HUDEP-2 (cell line): ENCODE measurements around the gene CEP192.
"Not testable (repeated sequence)": the region's sequence is repeated elsewhere in the genome, so short reads cannot be mapped to it uniquely, and the experiment has no call there.

Source experiments
- DNase-seq, 76 experiments: peaks; one replicate each; lab custom pipeline; 2025; ENCODE audit not compliant: unreplicated experiment in 76 of 76; lab: John Stamatoyannopoulos, UW

Gene CEP192

DNA sequence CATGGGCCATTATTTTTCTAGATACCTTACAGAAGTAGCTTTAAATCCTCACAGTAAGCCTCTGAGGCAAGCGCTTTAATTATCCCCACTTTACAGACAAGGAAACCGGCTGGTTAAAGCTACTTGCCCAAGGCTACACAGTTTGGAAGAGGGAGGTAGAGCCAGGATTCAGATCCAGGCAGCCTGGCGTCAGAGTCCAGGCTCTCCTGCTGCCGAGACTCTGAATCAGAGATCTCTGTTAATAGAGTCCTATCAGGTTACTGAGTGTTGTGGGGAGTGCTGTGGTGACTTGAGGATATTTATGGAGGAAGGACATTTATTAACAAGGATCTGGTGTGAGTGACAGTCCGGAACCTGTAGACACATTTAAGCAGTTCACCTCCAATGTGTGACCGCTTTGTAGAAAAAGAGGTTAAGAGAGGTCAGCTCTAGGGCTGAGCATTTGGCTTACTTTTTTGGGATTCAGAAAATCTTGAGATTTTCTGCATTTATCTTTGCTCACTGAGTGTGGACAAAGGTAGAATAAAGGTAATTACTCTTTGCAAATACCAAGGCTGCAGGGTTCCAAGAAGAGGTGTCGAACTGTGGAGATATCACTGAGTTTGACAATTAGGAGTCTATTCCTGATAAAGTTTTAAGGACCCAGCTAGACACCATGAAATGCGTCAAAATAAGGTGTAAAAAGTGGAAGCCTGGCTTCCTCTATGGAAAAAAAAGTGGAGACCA, 1.6 kb upstream of the CEP192 start:
- DNase-seq: no peak

- DNase-seq: no peak
These were observed 1.1 kb upstream of the CEP192 start for GRCh38 chr18:12990123-12990475.

DNA sequence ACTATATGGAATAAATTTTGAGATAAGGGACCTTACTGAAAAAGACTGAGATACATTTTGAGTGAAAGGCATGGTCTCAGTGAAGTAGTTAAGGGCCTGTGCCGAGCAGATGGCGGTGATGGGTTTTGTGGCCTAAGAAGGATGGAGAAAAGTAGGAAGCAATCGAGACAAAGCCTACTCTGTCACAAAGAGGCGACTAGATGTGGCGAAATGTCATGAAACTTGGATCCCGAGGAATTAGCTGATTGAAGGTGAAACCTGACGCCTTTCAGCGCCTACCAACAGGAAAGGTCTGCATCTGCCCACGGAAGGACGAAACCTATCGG, 558 bp upstream of the CEP192 start:
- DNase-seq: peak in 3 of 76 experiments; percentile 8 to 33 (median 26)

DNA sequence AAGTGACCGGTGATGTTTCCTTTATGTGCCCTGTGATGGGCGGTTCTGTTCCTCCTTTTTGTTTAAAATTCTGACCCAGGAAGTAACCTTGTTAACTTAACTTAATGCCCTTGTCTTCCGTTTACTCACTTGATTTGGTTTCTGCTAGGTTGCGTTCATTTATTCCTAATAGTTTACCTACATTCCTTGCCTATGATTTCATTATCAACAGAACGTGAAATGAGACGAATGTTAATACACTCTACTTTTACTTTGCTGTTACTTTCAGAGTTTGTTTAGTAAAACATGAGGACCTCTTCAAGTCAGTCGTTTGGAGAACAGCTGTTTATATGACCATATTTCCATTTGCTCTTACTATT, 638 bp downstream of the CEP192 start:
- DNase-seq: no peak

DNA sequence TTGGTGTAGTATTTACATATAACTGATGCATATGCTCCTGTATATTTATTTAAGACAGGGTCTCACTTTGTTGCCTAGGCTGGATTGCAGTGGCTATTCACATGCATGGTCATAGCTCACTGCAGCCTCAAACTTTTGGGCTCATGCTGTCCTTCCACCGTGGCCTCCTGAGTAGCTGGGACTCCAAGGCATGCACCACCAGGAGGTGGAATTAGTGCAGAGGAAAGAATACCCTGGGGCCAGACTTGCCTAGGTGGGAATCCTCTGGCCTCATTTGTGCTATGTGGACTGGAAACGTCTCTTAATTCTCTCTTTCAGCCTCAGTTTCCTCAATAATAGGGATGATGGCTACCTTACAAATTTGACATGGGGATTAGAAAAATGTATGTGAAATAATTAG, 2.3 kb downstream of the CEP192 start:
- no peak for DNase-seq

DNA sequence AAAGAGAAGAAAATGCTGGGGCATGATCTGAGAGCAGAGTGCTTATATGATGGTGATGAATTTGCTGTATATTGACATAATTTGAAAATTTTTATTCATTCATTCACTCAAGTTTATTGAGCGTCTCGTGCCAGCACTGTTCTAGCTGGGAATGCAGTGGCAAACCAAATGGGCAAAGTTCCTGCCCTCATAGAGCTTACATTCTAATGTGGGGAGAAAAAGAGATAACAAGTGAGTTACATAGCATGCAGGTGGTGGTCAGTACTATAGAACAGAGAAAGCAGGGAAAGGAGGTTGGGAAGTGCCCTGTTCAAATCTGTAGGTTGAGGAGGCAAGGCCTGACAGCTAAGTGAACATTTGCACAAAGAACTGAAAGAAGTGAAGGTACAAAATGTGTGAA, 4.3 kb downstream of the CEP192 start:
- no peak for DNase-seq

DNA sequence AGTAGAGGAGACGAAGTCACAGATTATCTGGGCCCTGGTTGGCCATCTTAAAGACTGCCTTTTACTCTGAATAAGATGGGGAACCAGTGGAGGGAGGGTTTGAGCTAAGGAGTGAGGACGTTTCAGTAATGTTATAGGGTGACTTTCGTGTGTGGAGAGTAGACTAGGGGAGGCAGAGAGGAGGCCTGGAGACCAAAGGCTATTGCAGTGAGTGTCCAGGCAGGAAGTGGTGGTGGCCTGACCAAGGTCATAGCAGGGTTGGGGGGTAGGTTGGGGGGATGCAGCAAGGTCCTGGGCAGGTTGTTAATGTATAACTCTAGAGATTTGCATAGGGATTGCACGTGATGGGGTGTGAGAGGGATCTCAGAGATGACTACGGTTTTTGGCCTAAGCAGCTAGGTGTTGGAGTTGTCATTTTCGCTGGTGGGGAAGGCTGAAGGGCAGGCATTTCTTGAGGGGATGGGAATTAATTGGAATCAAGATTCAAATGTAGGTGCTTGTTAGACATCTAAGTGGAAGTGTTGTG, 4.9 kb downstream of the CEP192 start:
- DNase-seq: no peak

DNA sequence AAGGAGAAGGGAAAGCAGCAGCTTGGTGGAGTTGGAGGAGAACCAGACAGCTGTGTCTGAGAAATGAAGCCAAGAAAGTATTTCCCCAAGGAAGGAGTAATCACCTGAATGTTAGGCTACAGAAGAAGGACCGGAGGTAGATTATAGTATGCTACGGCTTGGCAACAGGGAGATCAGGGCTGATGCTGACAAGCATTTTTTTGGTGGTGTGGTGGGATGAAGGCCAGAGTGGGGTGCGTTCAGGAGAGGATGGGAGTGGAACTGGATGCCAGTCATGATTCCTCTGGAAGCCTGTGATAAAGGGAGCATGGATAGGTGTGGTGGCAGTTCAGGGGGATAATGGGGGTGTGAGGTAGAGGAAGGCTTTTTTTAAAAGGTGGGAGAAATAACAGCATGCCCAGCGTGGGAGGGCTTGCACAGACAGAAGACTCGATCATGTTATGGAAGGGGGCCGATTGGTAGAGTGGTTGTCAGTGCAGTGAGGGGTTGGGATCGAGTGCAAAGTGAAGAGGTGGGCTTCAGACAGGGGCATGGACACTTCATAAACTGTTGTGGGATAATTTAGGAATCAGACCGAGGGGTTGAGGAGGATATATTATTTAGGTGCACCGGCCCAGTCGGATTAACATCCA, 5.6 kb downstream of the CEP192 start:
- DNase-seq: no peak

DNA sequence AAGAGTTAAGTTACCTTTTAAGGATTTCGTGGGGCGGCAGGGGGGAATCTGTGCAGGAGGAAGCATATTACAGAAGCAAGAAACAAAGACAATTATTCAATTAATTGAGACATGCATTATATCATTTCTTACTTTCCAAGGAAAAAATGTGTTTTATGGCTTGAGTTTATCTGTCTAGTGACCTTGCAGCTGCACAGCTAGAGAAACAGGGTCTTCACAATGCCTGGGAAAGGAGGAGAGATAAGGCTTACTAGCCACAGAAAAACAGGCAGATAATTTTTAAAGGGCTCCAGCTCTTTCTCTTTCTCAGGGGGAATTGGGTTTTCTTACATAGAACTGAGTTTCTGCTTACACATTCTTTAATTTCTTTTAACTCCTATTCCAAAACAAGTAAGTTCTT, 6.2 kb downstream of the CEP192 start:
- not testable (repeated sequence) for DNase-seq

DNA sequence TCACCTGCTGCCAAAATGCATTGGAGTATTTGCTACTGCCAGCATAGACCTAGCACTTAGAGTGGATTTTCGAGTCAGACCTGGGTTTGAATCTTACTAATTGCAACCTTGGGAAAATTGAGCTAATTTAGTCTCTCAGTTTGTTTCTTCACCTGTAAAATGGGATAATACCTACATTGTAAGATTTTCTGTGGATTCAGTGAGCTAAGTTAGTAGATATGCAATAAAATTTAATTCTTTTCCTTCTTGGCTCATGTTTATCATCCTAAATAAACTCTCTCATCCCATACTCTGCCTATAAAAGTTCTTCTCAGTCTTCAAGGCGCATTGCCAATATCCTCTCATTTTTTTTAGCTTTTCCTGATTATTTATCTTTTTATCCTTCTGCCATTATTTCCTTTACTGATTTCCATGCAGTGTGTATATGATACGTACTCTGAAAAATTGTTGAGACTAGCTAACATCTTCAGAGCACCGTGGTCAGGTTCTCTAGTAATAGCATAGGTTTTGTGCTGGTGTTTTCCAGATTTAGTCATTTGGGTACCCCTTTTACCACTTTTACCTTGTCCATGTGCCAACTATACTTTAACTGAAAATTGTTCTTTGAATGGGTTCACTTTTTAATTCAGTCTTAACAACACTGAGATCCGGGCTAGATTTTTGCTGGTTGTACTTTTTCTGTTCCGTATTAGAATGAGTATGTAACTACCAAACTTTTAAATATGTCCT, 7.3 kb downstream of the CEP192 start:
- DNase-seq: no peak

DNA sequence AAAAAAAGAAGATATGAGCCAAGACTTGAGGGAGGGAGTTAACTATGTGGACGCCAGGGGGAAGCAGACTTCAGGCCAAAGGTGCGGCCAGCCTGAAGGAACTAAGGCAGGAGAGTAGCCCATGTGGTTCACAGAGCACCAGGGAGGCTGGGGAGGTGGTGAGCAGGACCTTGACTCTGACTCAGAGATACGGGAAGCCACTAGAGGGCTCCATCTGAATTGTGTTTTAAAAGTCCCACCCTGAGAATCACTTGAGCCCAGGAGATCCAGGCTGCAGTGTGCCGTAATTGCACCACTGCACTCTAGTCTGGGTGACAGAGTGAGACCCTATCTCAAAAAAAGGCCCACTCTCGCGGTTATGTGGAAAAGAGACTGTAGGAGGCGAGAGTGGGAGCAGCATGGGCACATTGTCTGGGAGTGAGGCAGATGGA, 12.3 kb downstream of the CEP192 start:
- peak in 68 of 76 experiments; percentile 1 to 88 (median 46) for DNase-seq

DNA sequence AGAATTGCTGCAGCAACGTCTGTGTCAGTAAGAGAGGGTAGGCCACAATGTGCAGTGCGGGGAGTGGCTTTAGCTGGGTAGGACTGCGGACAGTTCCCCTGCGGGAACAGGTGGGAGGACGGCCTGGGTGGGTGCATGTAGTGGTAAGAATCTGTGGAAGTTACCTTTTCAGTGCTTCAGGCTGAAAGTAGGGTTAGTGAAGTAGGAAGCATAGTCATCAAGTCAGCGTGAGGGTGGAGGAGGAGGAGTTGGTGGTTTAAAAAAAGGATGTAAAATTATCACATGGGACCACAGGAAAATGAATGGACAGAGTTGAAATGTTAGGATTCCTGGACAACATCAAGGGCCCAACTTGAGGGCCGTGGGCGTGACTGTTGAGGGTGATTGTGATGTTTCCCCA, 13.2 kb downstream of the CEP192 start:
- no peak for DNase-seq

GRCh38 chr18:13005289-13005688, 14.1 kb downstream of the CEP192 start:
- no peak for DNase-seq

GRCh38 chr18:13006531-13007247, 15.5 kb downstream of the CEP192 start:
- DNase-seq: no peak

GRCh38 chr18:13007248-13007560, 16.0 kb downstream of the CEP192 start:
- no peak for DNase-seq

DNA sequence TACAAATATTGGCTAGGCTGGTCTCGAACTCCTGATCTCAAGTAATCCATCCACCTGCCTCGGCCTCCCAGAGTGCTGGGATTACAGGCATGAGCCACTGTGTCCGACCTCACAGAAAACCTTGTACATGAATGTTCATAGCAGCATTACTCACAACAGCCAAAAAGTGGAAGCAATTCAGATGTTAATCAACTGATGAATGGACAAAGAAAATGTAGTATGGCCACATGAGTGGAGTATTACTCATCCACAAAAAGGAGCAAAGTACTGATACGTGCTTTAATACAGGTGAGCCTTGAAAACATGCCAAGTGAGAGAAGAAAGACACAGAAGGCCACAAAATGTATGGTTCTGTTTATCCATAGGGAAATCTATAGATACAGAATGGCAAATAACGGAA, 20.6 kb downstream of the CEP192 start:
- DNase-seq: no peak

DNA sequence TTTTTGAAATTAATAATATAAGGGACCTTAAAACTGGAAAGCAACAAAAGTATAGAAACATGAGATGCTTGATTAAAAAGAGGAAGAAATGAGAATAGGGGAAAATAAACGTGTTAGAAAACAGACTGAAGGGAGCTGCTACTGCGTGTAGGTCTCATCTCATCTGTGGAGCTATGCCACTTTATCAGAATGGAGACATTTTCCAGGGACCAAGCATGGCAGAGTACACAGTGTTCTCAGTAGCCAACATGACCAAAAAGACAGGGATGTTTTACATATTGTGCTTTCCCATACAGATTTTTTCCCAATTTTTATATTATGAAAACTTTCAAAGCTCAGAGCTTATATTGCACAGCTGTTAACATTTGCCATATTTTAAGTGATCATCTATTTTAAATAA, 23.1 kb downstream of the CEP192 start:
- no peak for DNase-seq

DNA sequence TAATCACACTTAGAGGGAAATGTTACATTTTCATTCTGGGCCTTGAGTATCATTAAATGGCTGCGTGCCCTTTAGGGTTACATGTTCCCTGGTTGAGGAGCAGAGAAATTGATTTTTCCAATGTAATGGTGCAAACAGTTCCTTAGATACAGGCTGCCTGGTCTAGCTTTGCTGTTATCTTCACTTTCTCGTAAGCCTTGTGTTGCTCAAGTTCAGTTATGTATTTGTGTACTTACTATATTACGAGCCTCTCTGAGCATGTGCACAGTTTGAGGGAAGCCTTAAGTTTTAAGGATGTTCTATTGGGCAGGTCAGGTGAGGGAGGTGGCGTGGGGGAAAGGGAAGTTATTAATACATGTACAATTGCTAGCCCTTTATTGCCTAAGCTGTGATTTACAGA, 23.7 kb downstream of the CEP192 start:
- no peak for DNase-seq

- no peak for DNase-seq
These were observed 26.2 kb downstream of the CEP192 start for GRCh38 chr18:13017247-13017875.

DNA sequence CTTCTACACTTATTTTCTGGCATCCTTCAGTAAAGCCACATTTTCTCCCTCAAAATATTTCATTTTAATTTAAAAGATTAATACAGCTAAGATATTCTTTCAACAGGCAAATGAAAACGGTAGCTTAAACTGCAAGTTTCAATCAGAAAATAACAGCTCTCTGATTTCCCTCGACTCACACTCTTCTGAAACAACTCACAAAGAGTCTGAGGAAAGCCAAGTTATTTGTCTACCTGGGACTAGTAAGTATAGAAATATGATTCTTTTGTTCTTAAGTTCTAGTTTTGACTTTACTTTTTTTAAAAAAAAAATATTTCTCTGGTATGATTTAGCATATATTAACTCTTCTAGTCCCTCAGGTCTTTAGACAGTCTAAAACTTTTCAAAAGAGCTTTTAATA, 27.2 kb downstream of the CEP192 start:
- DNase-seq: no peak

- DNase-seq: no peak
These were observed 28.1 kb downstream of the CEP192 start for GRCh38 chr18:13019301-13019700.
